Lower leg skin (tissue), 4 donors: ENCODE data around the gene OSM. TPM values are rescaled to one million over a fixed set of nuclear protein-coding genes. Genes with fewer than 3 reads are reported as not detected.

Experiments
- DNase-seq, 2 donors: peaks; one replicate each; pipeline ENCODE4 v3.0.0-alpha.2; 2019; ENCODE audit warnings: low spot score in 2 of 2
- H3K4me3 ChIP-seq: fragments of 200-600 bp; sonication (generic); 2 replicates; pipeline ENCODE4 v1.5.1; 2017; ENCODE audit warnings: mild to moderate bottlenecking, low read depth; ENCODE audit not compliant: poor library complexity, severe bottlenecking
- POLR2A ChIP-seq, 2 donors: fragments of 450-650 bp; IDR thresholded peaks; one replicate each; pipeline ENCODE4 v1.6.1; 2016 to 2017; ENCODE audit warnings: antibody characterized with exemption in 2 of 2, mild to moderate bottlenecking in 1 of 2, moderate library complexity in 1 of 2
- WGBS, 2 donors: methylation state at CpG; one replicate each; pipeline ENCODE4 v1.1.5; 2018; 5-methylcytosine and 5-hydroxymethylcytosine counted together
- intact Hi-C: fragments of 100-400 bp; cut with DNase I; formaldehyde crosslinking; loops from one replicate; pipeline ENCODE4 v1.15.0; 2023; ENCODE audit warnings: low total_unique reads
- total RNA-seq, 4 donors: library from RNA; depleted of rRNA; stranded (reverse); fragments of >200 nt; gene quantifications; one replicate each; pipeline ENCODE4 v1.1.0, GENCODE V29; 2016
- TF ChIP-seq, protein P1 (sequence below), 3 donors: fragments of 450-650 bp; IDR thresholded peaks; one replicate each; pipeline ENCODE4 v1.5.1; 2016; ENCODE audit warnings: antibody characterized with exemption in 3 of 3, mild to moderate bottlenecking in 3 of 3, moderate library complexity in 2 of 3

The OSM gene
- total RNA-seq, 4 donors from 2014 or later, result 0.27 to 0.34 (median 0.29) TPM; not detected in 1

DNA sequence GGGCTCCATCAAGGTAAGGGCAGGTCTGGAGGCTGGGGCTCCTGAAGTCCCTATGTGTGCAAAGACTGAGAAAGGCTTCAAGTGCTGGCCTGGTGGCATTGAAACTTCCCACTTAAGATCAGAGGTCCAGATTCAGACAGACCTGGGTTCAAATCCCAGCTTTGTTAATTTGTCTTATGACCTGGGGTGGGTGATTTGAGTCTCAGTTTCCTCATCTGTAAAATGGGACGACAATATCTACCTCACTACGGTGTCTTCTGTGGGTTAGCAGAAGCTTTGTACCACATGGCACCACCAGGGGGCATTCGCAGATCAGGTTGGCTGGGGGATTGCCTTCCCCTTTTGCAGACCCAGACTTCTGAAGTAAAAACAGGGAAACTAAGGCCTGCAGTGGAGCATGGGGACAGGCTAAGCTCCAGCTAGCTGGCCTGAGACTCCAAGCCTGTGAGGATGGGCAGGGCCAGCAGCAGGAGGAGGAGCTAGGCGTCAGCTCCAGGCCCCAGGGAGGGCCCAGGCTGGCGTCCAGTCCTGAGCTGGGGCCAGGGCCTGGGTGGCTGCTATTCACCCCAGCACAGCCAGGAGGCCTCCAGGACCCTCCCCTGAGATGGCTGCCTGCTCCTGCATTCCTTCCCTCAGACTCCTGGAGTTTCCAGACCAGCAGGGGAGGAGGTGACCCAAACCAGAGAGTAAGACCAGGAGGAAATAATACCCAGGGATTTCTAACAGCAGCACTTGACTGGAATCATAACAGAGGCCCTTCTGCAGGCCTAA is 21.2 kb upstream of the OSM start:
- intact Hi-C loops, result loop anchor here (2.0 kb wide), 2 partner anchors 99 to 179 kb away; partner anchors contain the start of gene RNF215
- DNase-seq, result peak; percentile 78 to 97
- TF ChIP-seq POLR2A (IDR thresholded peaks at IDR 0.05), result no peak
- TF ChIP-seq, protein P1, sequence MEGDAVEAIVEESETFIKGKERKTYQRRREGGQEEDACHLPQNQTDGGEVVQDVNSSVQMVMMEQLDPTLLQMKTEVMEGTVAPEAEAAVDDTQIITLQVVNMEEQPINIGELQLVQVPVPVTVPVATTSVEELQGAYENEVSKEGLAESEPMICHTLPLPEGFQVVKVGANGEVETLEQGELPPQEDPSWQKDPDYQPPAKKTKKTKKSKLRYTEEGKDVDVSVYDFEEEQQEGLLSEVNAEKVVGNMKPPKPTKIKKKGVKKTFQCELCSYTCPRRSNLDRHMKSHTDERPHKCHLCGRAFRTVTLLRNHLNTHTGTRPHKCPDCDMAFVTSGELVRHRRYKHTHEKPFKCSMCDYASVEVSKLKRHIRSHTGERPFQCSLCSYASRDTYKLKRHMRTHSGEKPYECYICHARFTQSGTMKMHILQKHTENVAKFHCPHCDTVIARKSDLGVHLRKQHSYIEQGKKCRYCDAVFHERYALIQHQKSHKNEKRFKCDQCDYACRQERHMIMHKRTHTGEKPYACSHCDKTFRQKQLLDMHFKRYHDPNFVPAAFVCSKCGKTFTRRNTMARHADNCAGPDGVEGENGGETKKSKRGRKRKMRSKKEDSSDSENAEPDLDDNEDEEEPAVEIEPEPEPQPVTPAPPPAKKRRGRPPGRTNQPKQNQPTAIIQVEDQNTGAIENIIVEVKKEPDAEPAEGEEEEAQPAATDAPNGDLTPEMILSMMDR (IDR thresholded peaks at IDR 0.05), result peak in 1 of 3 donors; percentile 75
- WGBS, 2 donors, result 5 to 17% methylated on average over 5 of the region's 5 CpGs
- H3K4me3 ChIP-seq, result no peak overlapping the region

DNA sequence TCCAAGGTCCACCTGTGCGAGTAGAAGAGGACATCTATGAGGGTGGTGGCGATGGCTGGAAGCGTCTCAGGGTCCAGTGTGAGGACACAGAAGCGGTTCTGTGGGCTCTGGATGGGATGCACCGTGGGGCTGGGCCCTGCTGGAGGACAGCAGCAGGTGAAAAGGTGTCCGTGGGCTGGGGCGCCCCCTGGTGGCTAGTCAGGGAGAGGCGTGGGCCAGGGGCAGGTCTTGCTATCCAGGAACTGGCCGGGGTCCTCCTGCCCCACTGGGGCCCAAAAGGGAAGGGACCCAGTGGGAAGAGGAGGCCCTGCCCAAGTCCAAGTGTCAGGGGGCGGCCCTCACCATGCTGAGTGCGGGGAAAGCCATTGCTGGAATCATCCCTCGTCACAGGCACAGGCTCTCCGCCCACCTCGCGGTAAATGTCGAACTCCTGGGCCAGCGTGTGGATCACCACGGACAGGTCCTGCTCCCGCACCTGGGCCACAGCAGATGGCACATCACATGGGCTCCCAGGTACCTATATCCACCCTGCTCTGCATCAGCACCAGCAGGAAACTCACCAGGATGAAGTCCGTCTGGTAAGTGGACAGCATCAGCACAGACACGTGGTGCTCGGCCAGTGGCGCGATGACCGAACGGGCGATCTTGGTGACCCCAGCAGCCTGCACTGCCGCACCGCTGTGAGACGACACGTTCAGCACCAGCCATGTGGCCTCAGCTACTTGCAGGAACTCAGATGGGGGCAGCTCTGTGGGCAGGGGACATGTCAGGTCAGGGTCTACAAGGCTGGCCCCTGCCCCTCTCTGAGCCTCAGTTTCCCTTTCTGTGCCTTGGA is 20.4 kb upstream of the OSM start:
- intact Hi-C loops, result loop anchor here (2.0 kb wide), 1 partner anchor 178 kb away; no protein-coding TSS in a partner anchor
- WGBS, 2 donors, result 62 to 66% methylated on average over 26 to 31 of the region's 31 CpGs
- DNase-seq, result peak in 1 of 2 donors; percentile 95
- H3K4me3 ChIP-seq, result no peak overlapping the region
- TF ChIP-seq, protein P1 (IDR thresholded peaks at IDR 0.05), result peak in 1 of 3 donors; percentile 79
- TF ChIP-seq POLR2A (IDR thresholded peaks at IDR 0.05), result no peak

DNA sequence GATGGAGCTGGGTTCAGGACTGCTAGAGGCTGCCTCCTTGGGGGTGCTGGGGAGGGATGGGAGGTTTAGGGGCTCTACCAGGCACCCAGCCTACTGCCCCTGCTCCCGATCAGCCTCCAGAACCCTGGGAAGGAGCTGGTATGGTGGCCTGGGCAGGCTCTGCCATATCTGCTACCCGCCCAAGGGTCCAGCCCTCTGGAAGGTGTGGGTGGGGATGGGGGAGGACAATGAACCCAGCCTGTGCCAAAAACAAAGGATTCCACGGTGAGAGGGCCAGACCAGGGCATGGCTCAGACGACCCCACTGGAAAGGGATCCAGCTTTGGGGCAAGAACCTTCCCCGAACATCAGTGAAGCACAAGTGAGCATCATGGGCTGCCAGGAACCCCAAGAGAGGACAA is 19.7 kb upstream of the OSM start:
- intact Hi-C loops, result loop anchor here (2.0 kb wide), 1 partner anchor 178 kb away; no protein-coding TSS in a partner anchor
- WGBS, 2 donors, result 80 to 84% methylated on average over 5 of the region's 5 CpGs
- TF ChIP-seq POLR2A (IDR thresholded peaks at IDR 0.05), result no peak
- TF ChIP-seq, protein P1 (IDR thresholded peaks at IDR 0.05), result no peak
- H3K4me3 ChIP-seq, result no peak overlapping the region
- no peak for DNase-seq

DNA sequence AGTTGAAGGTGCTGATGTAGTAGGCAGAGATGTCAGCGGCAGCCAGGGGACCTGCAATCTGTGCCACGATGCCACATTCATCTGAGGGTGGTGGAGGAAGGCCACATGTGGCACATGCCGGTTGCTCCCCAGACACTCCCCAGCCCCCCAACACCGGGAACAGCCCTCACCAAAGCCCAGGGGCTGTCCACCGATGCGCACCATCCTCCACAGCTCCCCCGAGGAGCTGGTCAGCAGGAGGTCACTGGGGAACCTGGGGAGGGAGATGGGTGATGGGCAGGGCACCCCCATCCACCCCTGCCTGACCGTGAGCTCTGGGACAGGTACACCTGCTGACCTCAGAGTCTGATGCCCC is 19.2 kb upstream of the OSM start:
- H3K4me3 ChIP-seq, result no peak overlapping the region
- TF ChIP-seq POLR2A (IDR thresholded peaks at IDR 0.05), result no peak
- TF ChIP-seq, protein P1 (IDR thresholded peaks at IDR 0.05), result no peak
- intact Hi-C loops, result loop anchor here (2.0 kb wide), 1 partner anchor 177 kb away; no protein-coding TSS in a partner anchor
- 86 to 93% methylated on average over 8 of the region's 8 CpGs for WGBS, 2 donors
- no peak for DNase-seq

DNA sequence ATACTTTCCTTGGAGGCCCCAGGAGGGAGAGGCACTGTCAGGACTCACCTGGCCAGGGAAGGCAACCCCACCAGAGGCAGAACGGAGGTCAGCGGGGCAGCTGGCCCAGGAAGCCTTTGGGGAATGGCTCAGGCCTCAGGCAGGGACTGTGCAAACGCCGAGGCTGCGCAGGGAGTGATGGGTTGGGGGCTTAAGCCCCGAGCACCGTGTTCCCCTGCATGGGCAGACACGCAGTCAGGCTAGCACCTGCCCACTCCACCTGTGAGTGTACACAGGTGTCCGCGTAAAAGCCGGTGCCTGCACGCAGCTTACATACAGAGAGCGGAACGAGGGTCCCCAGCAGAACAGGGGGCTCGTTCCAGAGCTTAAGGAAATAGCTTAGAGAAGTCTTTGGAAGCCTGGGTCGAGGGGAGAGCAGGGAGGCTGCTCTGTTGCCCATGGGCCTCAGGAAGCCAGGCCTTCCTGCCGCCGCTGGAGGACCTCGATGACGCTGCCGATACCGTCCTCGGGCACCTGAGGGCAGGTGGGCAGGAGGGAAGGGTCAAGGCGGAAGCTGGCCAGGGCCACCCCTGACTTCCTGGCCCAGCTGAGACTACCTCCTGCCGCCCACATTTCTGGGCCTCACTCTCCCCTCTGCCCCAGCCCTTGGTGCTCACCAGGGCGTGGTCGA is 18.7 kb upstream of the OSM start:
- no peak overlapping the region for H3K4me3 ChIP-seq
- intact Hi-C loops, result no loop called here
- 88 to 89% methylated on average over 17 to 26 of the region's 27 CpGs for WGBS, 2 donors
- no peak for TF ChIP-seq POLR2A (IDR thresholded peaks at IDR 0.05)
- TF ChIP-seq, protein P1 (IDR thresholded peaks at IDR 0.05), result no peak
- DNase-seq, result no peak
